Measurements from ENCODE around the gene TLE6. TPM values are rescaled to one million over a fixed set of nuclear protein-coding genes. Genes with fewer than 3 reads are reported as not detected.
"Not testable (repeated sequence)": the region's sequence is repeated elsewhere in the genome, so short reads cannot be mapped to it uniquely, and the experiment has no call there.

Gene TLE6
- total RNA-seq, 1 donor from 2014 or later: 0.44 TPM

GRCh38 chr19:3035542-3036118 is 58.3 kb downstream of the TLE6 start:
- H3K36me3 Mint-ChIP-seq (ENCODE audit: low read depth): no peaks in the 10 kb centered on the region
- no peak for TF ChIP-seq CTCF (conservative IDR thresholded peaks at IDR 0.05)
- H3K9me3 Mint-ChIP-seq: no peaks in the 10 kb centered on the region
- H3K4me3 Mint-ChIP-seq: peak overlapping the region; percentile 87
- DNase-seq (ENCODE audit: low read depth, low spot score): peak; percentile 94
- H3K27ac Mint-ChIP-seq (ENCODE audit: unreplicated experiment): peak overlapping the region; percentile 92
- peaks cover 23% of the 10 kb centered on the region for H3K4me1 Mint-ChIP-seq
- peaks cover 92% of the 10 kb centered on the region for H3K27me3 Mint-ChIP-seq (ENCODE audit: low read depth)

- peaks cover 91% of the 10 kb centered on the region for H3K27me3 Mint-ChIP-seq (ENCODE audit: low read depth)
- H3K4me1 Mint-ChIP-seq: peaks cover 23% of the 10 kb centered on the region
- H3K4me3 Mint-ChIP-seq: peak overlapping the region; percentile 87
- DNase-seq (ENCODE audit: low read depth, low spot score): peak; percentile 95
- peak overlapping the region; percentile 92 for H3K27ac Mint-ChIP-seq (ENCODE audit: unreplicated experiment)
- no peaks in the 10 kb centered on the region for H3K9me3 Mint-ChIP-seq
- no peak for TF ChIP-seq CTCF (conservative IDR thresholded peaks at IDR 0.05)
- no peaks in the 10 kb centered on the region for H3K36me3 Mint-ChIP-seq (ENCODE audit: low read depth)
These were observed 59.0 kb downstream of the TLE6 start for GRCh38 chr19:3036119-3036976.

DNA sequence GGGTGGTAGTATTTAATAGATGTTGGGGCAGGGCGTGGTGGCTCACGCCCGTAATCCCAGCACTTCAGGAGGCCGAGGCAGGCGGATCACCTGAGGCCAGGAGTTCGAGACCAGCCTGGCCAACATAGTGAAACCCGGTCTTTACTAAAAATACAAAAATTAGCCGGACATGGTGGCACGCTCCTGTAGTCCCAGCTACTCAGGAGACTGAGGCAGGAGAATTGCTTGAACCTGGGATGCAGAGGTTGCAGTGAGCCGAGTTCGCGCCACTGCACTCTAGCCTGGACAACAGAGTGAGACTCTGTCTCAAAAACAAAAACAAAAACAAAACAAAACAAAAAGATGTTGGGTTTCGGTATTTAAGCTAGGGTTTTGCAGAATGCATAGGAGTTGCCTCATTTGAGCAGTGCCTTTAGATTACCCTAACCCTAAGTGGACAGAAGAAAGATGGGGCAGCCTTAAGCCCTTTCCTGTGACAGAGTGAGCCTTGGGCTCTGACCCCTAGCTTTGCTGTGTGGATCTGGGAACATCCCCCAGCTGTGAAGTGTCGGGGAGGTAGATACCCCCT is 59.7 kb downstream of the TLE6 start:
- peak overlapping the region; percentile 19 for H3K27ac Mint-ChIP-seq (ENCODE audit: unreplicated experiment)
- H3K27me3 Mint-ChIP-seq (ENCODE audit: low read depth): peaks cover 87% of the 10 kb centered on the region

GRCh38 chr19:3038214-3038613 is 60.9 kb downstream of the TLE6 start:
- no peak overlapping the region for H3K27ac Mint-ChIP-seq (ENCODE audit: unreplicated experiment)
- no peak overlapping the region for H3K4me3 Mint-ChIP-seq
- H3K4me1 Mint-ChIP-seq: peaks cover 29% of the 10 kb centered on the region
- peaks cover 84% of the 10 kb centered on the region for H3K27me3 Mint-ChIP-seq (ENCODE audit: low read depth)
- no peaks in the 10 kb centered on the region for H3K9me3 Mint-ChIP-seq
- no peak for DNase-seq (ENCODE audit: low read depth, low spot score)
- no peak for TF ChIP-seq CTCF (conservative IDR thresholded peaks at IDR 0.05)
- H3K36me3 Mint-ChIP-seq (ENCODE audit: low read depth): no peaks in the 10 kb centered on the region

More for the DNA sequence above, 59.7 kb downstream of the TLE6 start:
- not testable (repeated sequence) for H3K36me3 Mint-ChIP-seq (ENCODE audit: low read depth); H3K9me3 Mint-ChIP-seq; DNase-seq (ENCODE audit: low read depth, low spot score)
- H3K4me3 Mint-ChIP-seq: peak overlapping the region; percentile 87
- H3K4me1 Mint-ChIP-seq: peaks cover 23% of the 10 kb centered on the region

DNA sequence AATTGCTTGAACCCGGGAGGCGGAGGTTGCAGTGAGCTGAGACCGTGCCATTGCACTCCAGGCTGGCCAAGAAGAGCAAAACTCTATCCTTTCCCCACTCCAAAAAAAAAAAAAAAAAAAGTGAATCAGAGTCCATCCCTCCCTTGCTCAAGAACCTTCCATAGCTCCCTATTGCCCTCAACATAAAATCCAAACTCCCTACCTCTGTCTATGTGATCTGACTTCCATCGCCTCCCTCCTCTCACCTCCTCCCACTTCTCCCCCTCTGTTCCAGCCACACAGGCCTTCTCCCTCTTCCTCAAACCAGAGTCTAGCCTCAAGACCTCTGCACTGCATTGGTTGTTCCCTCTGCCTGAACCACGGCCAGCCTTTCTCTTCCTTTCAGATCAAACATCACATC is 61.8 kb downstream of the TLE6 start:
- H3K27ac Mint-ChIP-seq (ENCODE audit: unreplicated experiment): peak overlapping the region; percentile 78

More for the DNA sequence above, 61.8 kb downstream of the TLE6 start:
- Mint-ChIP-seq H3K9me3 (no peaks in the 10 kb centered on the region), H3K27me3 (ENCODE audit: low read depth) (peaks cover 78% of the 10 kb centered on the region), H3K4me1 (peaks cover 24% of the 10 kb centered on the region), H3K4me3 (peak overlapping the region; percentile 65), H3K36me3 (ENCODE audit: low read depth) (no peaks in the 10 kb centered on the region)
- no peak for TF ChIP-seq CTCF (conservative IDR thresholded peaks at IDR 0.05)
- no peak for DNase-seq (ENCODE audit: low read depth, low spot score)
